ENCODE data around the gene CCNL1. TPM values are rescaled to one million over a fixed set of nuclear protein-coding genes. Genes with fewer than 3 reads are reported as not detected.

Gene CCNL1
- polyA plus RNA-seq, 1 donor (not counting 4 experiments of a cell fraction or from before 2014, with no cell fraction given), result 136 TPM

- Histone ChIP-seq H3K79me2 (ENCODE audit: control insufficient read depth, insufficient read depth, low read length) (no peaks in the 10 kb centered on the region), H3K9me1 (ENCODE audit: control insufficient read depth, extremely low read depth, insufficient read depth, low read length) (no peaks in the 10 kb centered on the region), H3K9me3 (ENCODE audit: control insufficient read depth, low read depth, low read length) (no peaks in the 10 kb centered on the region), H3K4me3 (ENCODE audit: control insufficient read depth in 2 of 3, extremely low read depth in 1 of 3, insufficient read depth in 2 of 3, low read depth in 1 of 3, low read length in 3 of 3) (no peak overlapping the region), H3K27me3 (ENCODE audit: control insufficient read depth, extremely low read depth, insufficient read depth, low read length) (no peaks in the 10 kb centered on the region), H2AFZ (ENCODE audit: control insufficient read depth, low read length) (no peak overlapping the region), H3K4me2 (ENCODE audit: control insufficient read depth, extremely low read depth, insufficient read depth, low read depth, low read length) (no peak overlapping the region), H4K20me1 (ENCODE audit: control insufficient read depth, extremely low read depth, insufficient read depth, low read length) (no peaks in the 10 kb centered on the region), H3K4me1 (ENCODE audit: control insufficient read depth, extremely low read depth, insufficient read depth, low read length) (peaks cover 79% of the 10 kb centered on the region), H3K9ac (ENCODE audit: control insufficient read depth, extremely low read depth, insufficient read depth, low read length) (no peak overlapping the region), H3K36me3 (ENCODE audit: control insufficient read depth in 2 of 2, extremely low read depth in 1 of 2, insufficient read depth in 2 of 2, low read length in 2 of 2) (no peaks in the 10 kb centered on the region), H3K27ac (ENCODE audit: control insufficient read depth, insufficient read depth, low read length) (peak overlapping the region; percentile 91)
- no peak for FAIRE-seq
- TF ChIP-seq, protein P1, sequence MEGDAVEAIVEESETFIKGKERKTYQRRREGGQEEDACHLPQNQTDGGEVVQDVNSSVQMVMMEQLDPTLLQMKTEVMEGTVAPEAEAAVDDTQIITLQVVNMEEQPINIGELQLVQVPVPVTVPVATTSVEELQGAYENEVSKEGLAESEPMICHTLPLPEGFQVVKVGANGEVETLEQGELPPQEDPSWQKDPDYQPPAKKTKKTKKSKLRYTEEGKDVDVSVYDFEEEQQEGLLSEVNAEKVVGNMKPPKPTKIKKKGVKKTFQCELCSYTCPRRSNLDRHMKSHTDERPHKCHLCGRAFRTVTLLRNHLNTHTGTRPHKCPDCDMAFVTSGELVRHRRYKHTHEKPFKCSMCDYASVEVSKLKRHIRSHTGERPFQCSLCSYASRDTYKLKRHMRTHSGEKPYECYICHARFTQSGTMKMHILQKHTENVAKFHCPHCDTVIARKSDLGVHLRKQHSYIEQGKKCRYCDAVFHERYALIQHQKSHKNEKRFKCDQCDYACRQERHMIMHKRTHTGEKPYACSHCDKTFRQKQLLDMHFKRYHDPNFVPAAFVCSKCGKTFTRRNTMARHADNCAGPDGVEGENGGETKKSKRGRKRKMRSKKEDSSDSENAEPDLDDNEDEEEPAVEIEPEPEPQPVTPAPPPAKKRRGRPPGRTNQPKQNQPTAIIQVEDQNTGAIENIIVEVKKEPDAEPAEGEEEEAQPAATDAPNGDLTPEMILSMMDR (optimal IDR thresholded peaks at IDR 0.05 in 1 of 3, IDR thresholded peaks at IDR 0.05 in 1 of 3, conservative IDR thresholded peaks at IDR 0.05 in 1 of 3; ENCODE audit: extremely low read depth in 1 of 3, insufficient read depth in 2 of 3, low read length in 3 of 3), result no peak
- no peak for TF ChIP-seq EZH2 (IDR thresholded peaks at IDR 0.05; ENCODE audit: low read length)
- dilution Hi-C loops (cut with MboI; ENCODE audit: extremely low pct_ligation_motif_present, low sequenced_read_pairs), result no loop called here
- DNase-seq (ENCODE audit: low read depth, low spot score), result no peak
Measured at GRCh38 chr3:157123621-157124020, 36.3 kb downstream of the CCNL1 start.

GRCh38 chr3:157122832-157123427 lies 37.0 kb downstream of the CCNL1 start:
- peak overlapping the region; percentile 74 for H3K9ac ChIP-seq (ENCODE audit: control insufficient read depth, extremely low read depth, insufficient read depth, low read length)
- no peaks in the 10 kb centered on the region for H3K36me3 ChIP-seq (ENCODE audit: control insufficient read depth in 2 of 2, extremely low read depth in 1 of 2, insufficient read depth in 2 of 2, low read length in 2 of 2)
- H3K27me3 ChIP-seq (ENCODE audit: control insufficient read depth, extremely low read depth, insufficient read depth, low read length), result no peaks in the 10 kb centered on the region
- TF ChIP-seq, protein P1 (optimal IDR thresholded peaks at IDR 0.05 in 1 of 3, IDR thresholded peaks at IDR 0.05 in 1 of 3, conservative IDR thresholded peaks at IDR 0.05 in 1 of 3; ENCODE audit: extremely low read depth in 1 of 3, insufficient read depth in 2 of 3, low read length in 3 of 3), result no peak
- no peak for TF ChIP-seq EZH2 (IDR thresholded peaks at IDR 0.05; ENCODE audit: low read length)
- no peaks in the 10 kb centered on the region for H4K20me1 ChIP-seq (ENCODE audit: control insufficient read depth, extremely low read depth, insufficient read depth, low read length)
- H3K4me3 ChIP-seq (ENCODE audit: control insufficient read depth in 2 of 3, extremely low read depth in 1 of 3, insufficient read depth in 2 of 3, low read depth in 1 of 3, low read length in 3 of 3), result no peak overlapping the region
- DNase-seq (ENCODE audit: low read depth, low spot score), result no peak
- FAIRE-seq, result no peak
- H3K9me3 ChIP-seq (ENCODE audit: control insufficient read depth, low read depth, low read length), result no peaks in the 10 kb centered on the region
- H3K9me1 ChIP-seq (ENCODE audit: control insufficient read depth, extremely low read depth, insufficient read depth, low read length), result no peaks in the 10 kb centered on the region
- H3K4me1 ChIP-seq (ENCODE audit: control insufficient read depth, extremely low read depth, insufficient read depth, low read length), result peaks cover 72% of the 10 kb centered on the region
- dilution Hi-C loops (cut with MboI; ENCODE audit: extremely low pct_ligation_motif_present, low sequenced_read_pairs), result no loop called here
- peak overlapping the region; percentile 61 for H3K4me2 ChIP-seq (ENCODE audit: control insufficient read depth, extremely low read depth, insufficient read depth, low read depth, low read length)
- peak overlapping the region; percentile 91 for H3K27ac ChIP-seq (ENCODE audit: control insufficient read depth, insufficient read depth, low read length)
- no peak overlapping the region for H2AFZ ChIP-seq (ENCODE audit: control insufficient read depth, low read length)
- H3K79me2 ChIP-seq (ENCODE audit: control insufficient read depth, insufficient read depth, low read length), result no peaks in the 10 kb centered on the region
